GM19025 (cell line): ENCODE measurements around the gene DOCK10.

Source experiments
- ATAC-seq: cut with Tn5 transposase; IDR thresholded peaks from one replicate; pipeline ENCODE4 v1.9.1; 2021; ENCODE audit warnings: mild to moderate bottlenecking, low read depth, moderate library complexity; ENCODE audit not compliant: unreplicated experiment

DOCK10 gene

DNA sequence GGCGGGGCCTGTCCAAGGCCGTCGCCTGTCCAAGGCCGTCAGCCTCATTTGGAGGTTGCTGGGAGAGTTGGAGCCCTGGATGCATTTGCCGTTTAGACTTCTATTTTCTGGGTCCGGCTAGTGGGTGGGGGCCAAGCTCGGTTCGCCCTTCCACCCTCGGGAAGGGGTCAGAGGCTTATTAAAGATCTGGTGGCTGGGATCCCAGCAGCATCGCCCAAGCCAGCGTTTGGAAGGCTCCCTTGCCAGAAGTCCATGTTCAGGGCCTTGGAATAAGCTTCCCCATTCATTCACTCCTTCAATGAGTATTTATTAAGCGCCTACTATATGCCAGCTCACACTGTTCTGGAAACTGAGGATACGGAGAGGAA is 516 bp upstream of the DOCK10 start:
- ATAC-seq: no peak

DNA sequence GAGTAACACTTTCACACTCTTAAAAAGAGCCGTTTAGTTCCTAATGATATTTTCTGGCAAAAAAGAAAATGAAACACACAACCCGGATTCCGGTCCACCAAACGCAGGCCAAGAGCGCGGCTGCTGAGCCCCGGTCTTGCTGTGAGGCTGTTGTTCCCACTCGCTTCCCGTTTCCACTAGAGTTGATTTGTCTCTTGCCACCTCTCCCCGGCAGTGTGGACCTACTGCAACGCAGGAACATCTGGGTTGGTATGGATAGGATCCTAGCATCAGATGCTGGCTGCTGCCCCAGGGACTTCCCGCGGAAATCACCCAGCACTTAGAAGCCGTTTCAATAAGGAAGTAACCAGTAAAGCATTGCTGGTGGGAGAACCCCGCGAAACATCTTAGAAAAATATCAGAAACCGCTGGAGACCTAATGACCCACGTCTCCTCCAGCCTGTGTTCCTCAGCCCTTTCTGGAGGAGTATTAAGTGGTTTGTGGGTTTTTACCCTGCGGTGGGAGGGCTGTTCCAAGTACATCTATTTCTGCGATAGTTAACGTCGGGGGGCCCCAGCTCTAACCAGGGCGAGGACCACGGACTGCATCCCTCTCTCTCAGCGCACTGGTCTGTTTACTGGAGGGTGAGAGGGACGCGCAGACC is 939 bp downstream of the DOCK10 start:
- ATAC-seq: peak; percentile 59

DNA sequence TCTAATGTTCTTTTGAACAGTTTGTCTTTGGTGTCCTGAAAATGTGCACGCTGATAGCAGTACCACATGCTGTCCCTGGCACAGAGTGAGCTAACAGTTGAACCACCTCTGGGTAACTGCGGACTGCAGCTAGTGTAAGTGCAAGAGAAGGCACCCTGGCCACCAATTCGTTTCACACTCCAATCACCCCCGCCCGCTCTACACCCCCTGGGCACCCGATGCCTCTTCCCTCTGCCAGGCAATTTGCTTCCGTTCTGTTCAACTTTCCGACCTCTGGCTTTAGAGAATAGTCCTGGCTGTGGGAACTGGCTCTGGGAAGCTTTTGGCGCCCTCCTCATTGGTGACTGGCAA is 1.4 kb downstream of the DOCK10 start:
- ATAC-seq: peak; percentile 11

DNA sequence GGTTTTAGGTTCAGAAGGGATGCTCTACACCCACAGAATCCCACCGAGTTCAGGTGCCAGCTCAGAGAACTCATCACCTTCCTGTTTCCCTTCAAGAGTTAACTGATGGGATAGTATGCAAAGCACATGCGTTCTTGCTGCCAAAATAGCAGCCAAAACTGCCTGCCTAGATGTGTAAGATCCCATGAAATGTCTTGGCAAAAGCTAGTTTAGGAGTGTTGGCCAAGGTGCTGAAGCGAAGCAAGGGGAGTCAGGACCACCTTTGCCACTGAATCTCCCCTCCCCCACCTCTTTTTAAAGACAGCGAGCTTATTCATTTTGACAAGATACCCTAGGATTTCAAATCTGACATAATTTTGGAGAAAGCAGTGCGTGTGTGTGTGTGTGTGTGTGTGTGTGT is 2.1 kb downstream of the DOCK10 start:
- no peak for ATAC-seq

DNA sequence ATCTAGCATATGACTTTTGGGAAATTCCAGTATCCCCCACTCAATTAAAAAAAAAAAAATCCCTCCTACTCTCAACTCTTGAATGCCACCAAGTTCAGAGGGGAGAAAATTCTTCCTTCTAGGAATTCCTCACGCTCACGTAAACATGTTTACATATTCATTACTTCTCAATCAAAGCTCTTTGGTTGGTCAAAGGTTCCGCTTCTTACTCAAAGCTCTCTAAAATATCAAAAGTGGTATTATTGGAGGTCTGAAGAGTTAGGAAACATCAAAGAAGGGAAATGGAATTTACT is 4.1 kb downstream of the DOCK10 start:
- ATAC-seq: no peak

DNA sequence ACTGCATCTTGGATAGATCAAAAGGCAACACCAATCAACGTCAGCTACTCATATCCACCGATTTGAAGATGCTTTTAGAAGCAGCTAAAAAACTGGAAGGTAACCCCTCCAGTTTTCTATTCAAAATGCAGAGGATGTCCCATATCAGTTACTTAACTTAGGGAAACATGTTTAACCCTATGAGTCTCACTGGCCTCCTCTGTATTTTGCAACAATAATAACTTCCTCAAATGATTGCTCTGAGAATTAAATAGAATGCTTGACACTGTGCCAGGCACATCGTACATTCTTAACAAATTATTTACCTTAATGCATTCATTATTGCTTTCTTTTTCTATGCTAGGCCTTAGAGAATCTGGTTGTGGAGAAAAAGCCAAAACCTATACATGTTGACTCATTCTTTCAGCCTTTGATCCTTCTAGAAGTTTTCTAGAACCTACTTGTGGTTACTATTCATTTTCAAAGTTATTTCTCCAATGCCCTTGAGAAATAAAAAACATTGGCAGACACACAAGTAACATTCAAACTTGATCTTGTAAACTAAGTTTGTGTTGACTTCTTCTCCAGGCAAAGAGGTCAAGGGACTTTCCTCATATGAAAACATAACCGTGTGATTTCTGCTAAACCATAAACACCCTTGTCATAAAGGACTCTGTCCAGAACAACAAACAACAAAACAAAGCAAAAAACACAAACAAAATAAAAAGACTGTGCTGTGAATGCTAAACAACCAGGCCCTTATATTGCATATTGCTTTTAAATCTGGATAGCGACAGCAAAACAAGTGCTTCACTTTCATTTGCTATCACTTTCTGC is 4.6 kb downstream of the DOCK10 start:
- no peak for ATAC-seq

DNA sequence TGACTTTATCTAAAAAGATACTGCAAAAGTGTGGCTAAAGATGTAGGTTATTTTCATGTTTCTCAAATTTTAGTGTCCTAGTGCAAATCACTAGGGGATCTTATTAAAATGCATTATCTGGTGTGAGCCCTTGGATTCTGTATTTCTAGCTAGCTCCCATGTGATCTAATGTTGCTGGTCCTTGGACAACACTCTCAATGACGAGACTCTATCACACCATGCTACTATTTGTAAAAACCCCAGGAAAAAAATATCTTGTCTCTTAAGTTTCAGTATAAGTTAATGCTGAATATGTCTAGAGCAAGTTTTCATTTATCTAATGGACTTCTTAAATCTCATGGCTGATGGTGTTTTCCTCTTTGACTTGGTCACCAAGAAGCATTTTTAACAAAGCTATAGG is 5.8 kb downstream of the DOCK10 start:
- ATAC-seq: no peak

DNA sequence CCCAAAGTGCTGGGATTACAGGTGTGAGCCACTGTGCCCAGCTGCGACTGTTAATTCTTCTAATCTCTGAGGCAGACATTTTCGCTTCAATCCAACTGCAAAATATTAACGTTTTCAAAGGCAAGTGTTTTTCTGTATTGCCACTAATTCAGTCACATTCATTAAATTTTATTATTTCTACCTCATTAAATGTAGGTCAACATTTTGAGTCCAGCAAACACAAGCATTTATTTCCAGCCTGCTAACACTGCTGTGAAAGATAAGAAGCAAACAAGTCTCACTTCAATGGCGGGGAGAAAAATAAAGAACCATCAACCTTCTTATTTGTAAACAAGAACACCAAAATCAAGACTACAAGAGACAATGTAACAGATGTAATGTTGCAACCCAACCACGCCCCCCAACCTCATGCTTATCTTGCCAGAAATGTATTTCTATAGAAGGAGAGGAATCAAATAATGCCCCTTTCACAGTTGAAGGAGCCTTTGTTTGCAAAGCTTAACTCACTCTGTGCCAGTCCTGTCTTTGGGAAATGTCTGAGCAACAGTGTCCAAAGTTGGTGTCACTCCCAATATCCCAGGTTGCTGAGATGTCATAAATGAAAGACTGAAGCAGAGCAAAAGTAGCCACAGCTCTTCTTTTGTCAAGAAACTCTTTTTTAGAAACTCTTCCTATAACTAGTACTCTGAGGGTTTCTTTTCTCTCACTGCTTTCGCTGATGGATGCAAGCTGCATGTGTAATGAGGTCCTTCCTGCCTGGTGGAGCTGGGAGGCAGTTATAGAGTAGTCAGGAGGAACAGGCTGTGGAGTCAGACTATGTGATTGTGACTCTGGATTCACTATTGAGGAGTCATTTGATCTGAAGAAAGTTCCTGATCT is 8.6 kb downstream of the DOCK10 start:
- ATAC-seq: no peak

DNA sequence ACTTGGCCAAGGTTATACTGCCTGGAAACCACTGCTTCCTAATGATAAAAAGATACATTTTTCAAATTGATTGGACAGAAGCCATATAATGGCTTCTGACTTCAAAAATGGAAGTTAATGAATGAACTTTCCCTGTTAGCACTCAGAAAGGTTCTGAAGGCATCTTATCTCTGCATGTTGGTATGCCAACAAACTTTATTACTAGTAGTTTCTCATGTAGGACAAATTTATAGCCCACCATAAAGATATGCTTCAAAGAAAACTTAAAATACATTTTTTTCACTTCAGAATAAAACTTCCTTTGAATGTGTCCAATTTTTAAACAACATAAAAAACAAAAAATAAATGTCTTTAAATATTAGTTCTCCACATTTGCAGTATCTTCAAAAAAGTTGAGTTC is 10.0 kb downstream of the DOCK10 start:
- ATAC-seq: no peak

DNA sequence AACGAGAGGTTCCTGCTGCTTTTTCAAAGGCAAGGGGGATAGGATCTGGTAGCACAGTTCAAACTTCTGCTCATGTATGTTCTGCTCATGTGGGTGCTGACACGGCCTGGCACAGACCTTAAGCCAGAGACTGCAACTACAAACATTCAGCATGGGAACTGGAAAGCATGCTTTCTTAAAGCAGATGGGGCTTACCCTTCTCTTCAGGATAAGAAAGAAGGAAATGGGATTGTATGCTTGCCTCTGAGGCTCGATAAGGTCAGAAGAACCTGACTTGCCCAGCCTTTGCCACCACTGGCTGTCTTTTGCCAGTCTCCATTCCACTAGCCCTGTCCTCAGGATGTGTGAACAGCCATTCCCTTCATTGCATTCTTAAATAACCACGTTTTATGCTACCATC is 10.7 kb downstream of the DOCK10 start:
- ATAC-seq: no peak

DNA sequence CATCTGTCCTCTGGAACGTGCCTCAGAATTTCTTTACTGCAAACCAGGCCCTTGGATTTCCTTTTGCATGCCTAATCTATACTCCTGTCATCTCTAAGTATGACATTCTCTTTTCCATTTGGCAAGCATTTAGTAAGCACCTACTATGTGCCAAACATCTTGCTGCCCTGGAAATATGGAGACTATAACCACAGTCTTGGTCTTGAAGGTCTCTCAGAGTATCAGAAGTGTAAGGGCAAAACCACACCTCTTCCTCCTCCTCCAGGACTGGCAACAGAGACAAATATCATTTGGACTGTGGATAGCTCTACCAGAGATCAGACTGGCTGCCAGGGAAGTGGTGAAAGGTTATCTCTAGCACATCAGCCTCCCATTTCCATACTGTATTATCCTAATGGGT is 11.4 kb downstream of the DOCK10 start:
- no peak for ATAC-seq

DNA sequence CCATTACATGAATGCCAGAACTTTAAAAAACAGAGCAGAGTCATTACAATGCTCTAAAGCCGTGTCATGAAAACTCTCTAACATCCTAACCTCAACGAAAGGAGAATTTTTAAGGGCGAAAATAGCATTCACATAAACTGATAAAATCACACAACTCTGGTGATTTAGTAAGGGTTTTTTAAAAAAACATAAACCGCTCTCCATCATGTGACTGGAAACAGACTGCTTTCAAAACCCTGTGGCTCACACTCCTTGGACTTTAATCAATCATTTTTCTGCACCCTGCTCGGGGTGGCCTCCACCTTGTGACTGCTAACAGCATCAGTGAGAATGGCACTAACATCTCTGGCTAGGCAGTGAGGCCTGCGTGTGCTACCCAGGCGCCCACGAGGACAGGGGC is 12.1 kb downstream of the DOCK10 start:
- no peak for ATAC-seq

DNA sequence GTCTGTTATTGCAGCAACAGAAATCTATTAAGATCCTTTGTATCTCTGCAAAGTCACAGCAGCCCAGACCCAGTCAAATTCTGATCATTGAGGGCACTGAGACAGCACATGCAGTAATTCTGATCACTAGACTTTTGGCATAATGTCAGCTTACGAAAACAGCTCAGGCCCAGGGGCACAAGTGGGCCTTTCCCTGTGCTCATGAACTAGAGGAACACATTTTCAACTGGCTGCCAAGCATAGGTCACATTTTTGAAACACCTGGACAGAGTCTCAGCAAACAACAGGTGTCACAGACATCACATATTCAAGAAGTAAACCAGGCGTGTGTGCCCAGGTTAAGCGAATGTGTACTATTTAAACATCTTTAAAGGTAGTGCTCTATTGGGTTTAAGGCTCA is 13.7 kb downstream of the DOCK10 start:
- ATAC-seq: no peak

DNA sequence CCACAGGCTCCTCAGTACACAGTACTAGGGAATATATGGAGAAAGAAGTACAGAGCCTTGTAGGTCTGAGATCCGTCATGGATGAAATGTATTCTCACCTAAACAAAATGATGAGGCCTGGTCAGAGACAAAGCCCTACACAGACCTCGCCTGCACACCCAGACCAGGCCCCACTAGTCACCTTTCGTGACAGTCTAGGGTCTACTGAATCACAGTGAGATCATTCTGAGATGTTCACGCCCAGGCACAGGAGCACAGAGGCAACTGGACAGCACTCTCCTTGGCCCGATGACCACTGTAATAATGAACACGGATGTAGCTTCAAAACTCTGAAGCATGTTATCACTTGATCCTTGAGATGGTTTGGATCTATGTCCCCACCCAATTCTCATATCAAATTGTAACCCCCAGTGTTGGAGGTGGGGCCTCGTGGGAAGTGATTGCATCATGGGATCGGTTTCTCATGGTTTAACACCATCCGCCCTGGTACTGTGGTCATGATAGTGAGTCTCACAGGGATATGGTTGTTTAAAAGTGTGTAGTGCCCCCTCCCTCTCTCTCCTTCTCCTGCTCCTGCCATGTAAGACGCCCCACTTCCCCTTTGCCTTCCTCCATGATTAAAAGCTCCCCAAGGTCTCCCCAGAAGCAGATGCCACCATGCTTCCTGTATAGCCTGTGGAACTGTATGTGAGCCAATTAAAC is 15.1 kb downstream of the DOCK10 start:
- ATAC-seq: no peak

DNA sequence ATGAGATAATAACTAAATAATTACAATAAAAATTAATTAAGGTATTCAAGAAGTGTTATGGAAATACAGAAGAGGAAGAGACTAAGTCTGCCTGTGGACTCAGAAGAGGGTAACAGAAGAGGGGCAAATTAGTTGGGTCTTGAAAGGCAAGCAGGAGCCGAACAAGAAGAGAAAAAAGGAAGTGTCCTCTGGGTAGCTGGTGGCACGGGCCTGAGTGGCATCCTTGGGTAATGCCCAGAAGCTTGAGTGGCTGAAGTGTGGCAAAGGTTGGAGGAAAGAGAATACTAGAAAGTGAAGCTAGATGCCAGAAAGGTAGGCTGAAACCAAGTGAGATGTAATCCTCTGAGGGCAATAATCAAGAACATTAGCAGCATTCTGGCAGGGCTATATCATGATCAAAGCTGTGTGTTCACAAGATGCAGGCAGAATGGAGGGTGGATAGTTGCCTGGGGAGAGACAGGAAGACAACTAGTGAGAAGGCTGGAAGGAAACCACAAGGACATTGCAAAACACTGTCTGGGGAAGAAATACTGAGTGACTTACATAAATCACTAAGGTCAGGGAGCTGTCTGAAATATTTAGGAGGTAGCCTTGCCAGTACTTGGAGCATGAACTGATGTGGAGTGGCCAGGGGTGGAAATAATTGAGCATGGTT is 16.2 kb downstream of the DOCK10 start:
- ATAC-seq: no peak

DNA sequence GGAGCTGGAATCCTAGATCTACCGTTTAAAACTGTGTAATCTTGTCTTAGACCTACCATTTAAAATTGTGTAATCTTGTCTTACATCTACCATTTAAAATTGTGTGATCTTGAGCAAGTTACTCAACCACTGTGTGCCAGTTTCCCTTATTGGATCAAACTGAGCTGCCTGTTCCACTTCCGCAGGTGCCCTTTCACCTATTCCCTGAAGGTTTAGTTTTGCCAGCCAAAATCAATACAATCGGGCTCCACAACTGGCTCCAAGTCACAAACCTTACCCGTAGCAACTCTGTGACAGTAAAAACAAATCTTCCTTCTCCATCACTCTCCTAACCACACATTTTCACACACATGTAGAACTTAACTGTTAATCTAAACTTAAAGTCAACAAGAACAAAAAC is 20.1 kb downstream of the DOCK10 start:
- ATAC-seq: no peak

DNA sequence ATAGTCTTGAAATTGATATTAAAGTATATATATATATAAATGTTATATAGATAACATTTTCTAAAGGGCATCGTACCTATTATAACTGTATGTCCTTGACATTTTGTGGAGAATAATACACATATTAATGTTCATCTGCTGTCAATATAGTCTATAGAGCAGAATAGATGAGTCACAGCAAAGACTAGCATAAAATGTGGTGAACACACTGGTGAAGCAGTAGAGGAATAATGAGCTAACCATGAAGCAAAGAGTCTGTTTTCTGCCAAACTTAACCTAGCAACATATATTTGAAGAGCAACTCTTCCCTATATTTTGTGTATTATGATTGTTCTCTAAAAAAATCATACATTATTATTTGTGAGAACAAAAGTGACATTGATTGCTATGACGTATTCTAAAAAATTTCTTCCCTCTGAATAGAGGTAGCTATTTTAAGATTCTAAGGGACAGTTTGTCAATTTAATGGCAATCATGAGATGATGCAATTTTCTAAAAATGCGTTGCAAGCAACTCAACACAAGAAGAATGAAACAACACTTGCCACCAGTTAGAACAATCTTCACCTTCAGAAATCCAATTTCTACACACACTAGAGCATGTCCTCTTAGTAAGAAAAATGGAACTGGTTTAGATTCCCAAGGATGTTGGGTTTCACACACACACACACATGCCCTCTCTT is 22.0 kb downstream of the DOCK10 start:
- ATAC-seq: no peak

DNA sequence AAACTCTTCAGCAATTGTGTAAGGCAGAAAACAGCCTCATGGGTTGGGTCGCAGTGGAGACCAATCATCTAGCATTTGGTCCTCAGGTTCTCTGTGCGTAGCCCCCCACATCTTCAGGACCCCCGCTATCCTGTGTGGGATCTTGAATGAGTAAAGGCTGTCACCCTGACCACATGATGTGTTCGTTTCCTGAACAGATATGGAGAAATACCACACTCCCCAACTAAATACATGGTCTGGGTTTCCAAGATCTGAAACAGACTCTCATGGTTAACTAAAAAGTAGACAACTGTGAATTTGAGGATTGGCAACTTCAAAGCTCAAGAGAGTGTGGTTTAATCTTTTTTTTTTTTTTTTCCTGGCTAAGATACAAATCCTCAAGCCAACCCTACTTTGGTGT is 23.2 kb downstream of the DOCK10 start:
- no peak for ATAC-seq

DNA sequence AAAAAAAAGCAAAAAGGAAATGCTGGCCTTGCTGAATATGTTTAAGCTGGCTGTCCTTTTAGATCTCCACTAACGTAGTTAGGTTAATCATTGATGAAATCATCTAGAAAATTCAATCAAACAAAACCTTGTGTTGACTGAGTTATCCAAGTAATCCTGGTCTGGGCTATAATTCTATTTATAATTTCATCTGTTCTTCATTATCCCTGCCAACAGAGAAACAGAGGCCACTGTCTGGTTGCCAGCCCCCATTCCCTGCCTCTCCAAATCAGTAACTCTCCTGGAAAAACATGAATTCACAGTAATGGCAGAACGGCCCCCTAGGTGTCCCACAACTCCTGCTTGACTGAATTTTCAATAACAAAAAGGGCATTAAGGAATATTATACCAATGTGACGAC is 24.6 kb downstream of the DOCK10 start:
- no peak for ATAC-seq

DNA sequence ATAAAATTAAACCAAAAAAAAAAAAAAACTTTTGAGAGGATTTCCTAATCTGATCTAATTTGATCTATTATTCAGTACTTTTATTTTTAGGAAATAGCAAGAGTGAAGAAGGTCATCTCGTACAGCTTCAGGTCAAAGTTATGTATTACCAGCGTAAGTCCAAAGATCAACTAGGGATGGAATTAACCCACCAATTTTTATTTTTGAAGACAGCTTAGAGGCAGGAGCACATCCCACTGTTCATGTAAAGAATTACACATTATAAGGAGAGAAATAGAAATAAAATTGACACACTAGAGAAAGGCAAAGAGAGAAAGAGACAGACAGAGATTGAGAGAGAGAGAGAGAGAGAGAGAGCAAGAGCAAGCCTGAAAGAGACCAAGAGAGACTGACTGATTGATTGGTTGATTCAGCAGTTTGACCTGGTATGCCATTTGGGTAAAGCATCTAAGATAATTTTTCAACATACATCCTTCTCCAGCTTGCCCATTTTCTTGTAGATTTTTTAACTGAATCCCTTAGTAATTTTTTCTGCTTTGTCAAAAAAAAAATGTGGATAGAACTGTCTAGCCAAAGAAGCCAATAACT is 25.1 kb downstream of the DOCK10 start:
- no peak for ATAC-seq
